ENCODE data around the gene DYSF. TPM values are rescaled to one million over a fixed set of nuclear protein-coding genes. Genes with fewer than 3 reads are reported as not detected.

Gene DYSF
- total RNA-seq, 4 donors from 2014 or later, result 17.4 to 40.7 (median 18.5) TPM

GRCh38 chr2:71599646-71600236 lies 146.4 kb downstream of the DYSF start:
- Histone ChIP-seq H3K27ac (replicated peaks in 1 of 4) (no peak overlapping the region), H3K36me3 (peaks cover 0 to 73% (median 30%) of the 10 kb centered on the region in 4 donors), H3K27me3 (no peaks in the 10 kb centered on the region), H3K4me1 (peaks cover 12 to 23% (median 18%) of the 10 kb centered on the region in 4 donors), H3K4me3 (no peak overlapping the region), H3K9me3 (no peaks in the 10 kb centered on the region)
- 93% methylated on average over 13 of the region's 13 CpGs for WGBS
- TF ChIP-seq CTCF (IDR thresholded peaks at IDR 0.05) (no peak), POLR2A (IDR thresholded peaks at IDR 0.05; ENCODE audit: low read depth) (no peak)
- no peak for DNase-seq (ENCODE audit: extremely low spot score)
- intact Hi-C loops (cut with DNase I), result no loop called here

- Histone ChIP-seq H3K27me3 (no peaks in the 10 kb centered on the region), H3K4me1 (peaks cover 18 to 29% (median 23%) of the 10 kb centered on the region in 4 donors), H3K36me3 (peaks cover 0 to 65% (median 30%) of the 10 kb centered on the region in 4 donors), H3K27ac (replicated peaks in 1 of 4) (no peak overlapping the region), H3K4me3 (no peak overlapping the region), H3K9me3 (no peaks in the 10 kb centered on the region)
- intact Hi-C loops (cut with DNase I), result no loop called here
- DNase-seq (ENCODE audit: extremely low spot score), result no peak
- 88% methylated on average over 9 of the region's 9 CpGs for WGBS
- TF ChIP-seq CTCF (IDR thresholded peaks at IDR 0.05) (no peak), POLR2A (IDR thresholded peaks at IDR 0.05; ENCODE audit: low read depth) (no peak), POLR2AphosphoS5 (IDR thresholded peaks at IDR 0.05) (no peak), EP300 (IDR thresholded peaks at IDR 0.05) (no peak)
These were observed 147.2 kb downstream of the DYSF start for GRCh38 chr2:71600555-71600954.

- Histone ChIP-seq H3K4me1 (peaks cover 18 to 35% (median 23%) of the 10 kb centered on the region in 4 donors), H3K4me3 (no peak overlapping the region), H3K27me3 (no peaks in the 10 kb centered on the region), H3K36me3 (peaks cover 0 to 58% (median 29%) of the 10 kb centered on the region in 4 donors), H3K9me3 (no peaks in the 10 kb centered on the region), H3K27ac (replicated peaks in 1 of 4) (no peak overlapping the region)
- 91% methylated on average over 10 of the region's 11 CpGs for WGBS
- TF ChIP-seq POLR2A (IDR thresholded peaks at IDR 0.05; ENCODE audit: low read depth) (no peak), EP300 (IDR thresholded peaks at IDR 0.05) (no peak), POLR2AphosphoS5 (IDR thresholded peaks at IDR 0.05) (no peak), CTCF (IDR thresholded peaks at IDR 0.05) (no peak)
- intact Hi-C loops (cut with DNase I), result no loop called here
- no peak for DNase-seq (ENCODE audit: extremely low spot score)
These were observed 148.1 kb downstream of the DYSF start for GRCh38 chr2:71601136-71602114.

GRCh38 chr2:71602115-71602495 lies 148.7 kb downstream of the DYSF start:
- Histone ChIP-seq H3K27ac (replicated peaks in 1 of 4) (no peak overlapping the region), H3K36me3 (peaks cover 0 to 53% (median 28%) of the 10 kb centered on the region in 4 donors), H3K27me3 (no peaks in the 10 kb centered on the region), H3K4me3 (no peak overlapping the region), H3K4me1 (peaks cover 15 to 32% (median 22%) of the 10 kb centered on the region in 4 donors), H3K9me3 (no peaks in the 10 kb centered on the region)
- intact Hi-C loops (cut with DNase I), result no loop called here
- TF ChIP-seq CTCF (IDR thresholded peaks at IDR 0.05) (no peak), POLR2A (IDR thresholded peaks at IDR 0.05; ENCODE audit: low read depth) (no peak), EP300 (IDR thresholded peaks at IDR 0.05) (no peak), POLR2AphosphoS5 (IDR thresholded peaks at IDR 0.05) (no peak)
- DNase-seq (ENCODE audit: extremely low spot score), result no peak
- WGBS, result 86% methylated on average over 1 of the region's 1 CpG
